Measurements from ENCODE around the gene HSPBP1. TPM values are rescaled to one million over a fixed set of nuclear protein-coding genes. Genes with fewer than 3 reads are reported as not detected.

The HSPBP1 gene
- total RNA-seq, 1 experiment from 2014 or later = 65.2 TPM

DNA sequence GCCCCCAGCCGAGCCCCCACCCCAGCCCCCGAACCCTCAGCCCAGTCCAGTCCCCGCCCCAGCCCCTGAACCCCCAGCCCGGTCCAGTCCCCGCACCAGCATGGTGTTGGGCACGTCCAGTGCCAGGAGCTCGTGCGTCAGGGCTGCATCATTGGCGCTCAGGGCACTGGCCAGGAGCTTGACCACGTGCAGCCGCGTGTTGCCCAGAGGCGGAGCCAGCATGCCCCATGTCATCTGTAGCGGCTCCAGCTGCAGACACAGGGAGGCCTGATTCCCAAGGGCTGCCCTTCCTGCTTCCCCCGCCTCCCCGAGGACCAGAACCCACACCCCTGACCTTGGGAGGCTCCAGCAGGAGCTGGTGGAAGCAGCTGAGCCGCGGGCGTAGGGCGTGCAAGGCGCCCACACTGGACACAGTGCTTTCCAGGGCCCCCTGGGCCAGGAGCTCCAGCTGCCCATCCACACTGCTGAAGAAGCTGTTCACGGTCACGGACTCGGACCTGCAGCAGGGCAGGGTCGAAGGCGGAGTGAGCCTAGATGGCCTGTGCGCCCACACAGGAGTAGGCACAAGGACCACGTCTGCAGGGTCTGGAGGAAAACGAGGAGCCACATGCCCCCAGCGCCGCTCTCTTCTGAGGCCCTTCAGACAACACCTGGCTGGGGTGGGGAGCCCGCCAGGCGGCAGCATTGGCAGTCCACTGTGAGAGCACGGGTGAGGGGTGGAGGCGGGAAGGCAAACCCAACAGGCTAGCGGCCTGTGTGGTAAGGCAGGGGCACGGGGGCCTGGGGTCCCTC, 38.6 kb downstream of the HSPBP1 start:
- Mint-ChIP-seq H3K27me3 (ENCODE audit: low read depth) (no peaks in the 10 kb centered on the region), H3K4me3 (no peak overlapping the region), H3K36me3 (peaks cover 48% of the 10 kb centered on the region), H3K27ac (no peak overlapping the region), H3K4me1 (no peaks in the 10 kb centered on the region), H3K9me3 (no peaks in the 10 kb centered on the region)
- TF ChIP-seq IRF2 (CRISPR knock-in tag; IDR thresholded peaks at IDR 0.05; ENCODE audit: borderline replicate concordance, low read depth) = no peak
- TF ChIP-seq, protein P1, sequence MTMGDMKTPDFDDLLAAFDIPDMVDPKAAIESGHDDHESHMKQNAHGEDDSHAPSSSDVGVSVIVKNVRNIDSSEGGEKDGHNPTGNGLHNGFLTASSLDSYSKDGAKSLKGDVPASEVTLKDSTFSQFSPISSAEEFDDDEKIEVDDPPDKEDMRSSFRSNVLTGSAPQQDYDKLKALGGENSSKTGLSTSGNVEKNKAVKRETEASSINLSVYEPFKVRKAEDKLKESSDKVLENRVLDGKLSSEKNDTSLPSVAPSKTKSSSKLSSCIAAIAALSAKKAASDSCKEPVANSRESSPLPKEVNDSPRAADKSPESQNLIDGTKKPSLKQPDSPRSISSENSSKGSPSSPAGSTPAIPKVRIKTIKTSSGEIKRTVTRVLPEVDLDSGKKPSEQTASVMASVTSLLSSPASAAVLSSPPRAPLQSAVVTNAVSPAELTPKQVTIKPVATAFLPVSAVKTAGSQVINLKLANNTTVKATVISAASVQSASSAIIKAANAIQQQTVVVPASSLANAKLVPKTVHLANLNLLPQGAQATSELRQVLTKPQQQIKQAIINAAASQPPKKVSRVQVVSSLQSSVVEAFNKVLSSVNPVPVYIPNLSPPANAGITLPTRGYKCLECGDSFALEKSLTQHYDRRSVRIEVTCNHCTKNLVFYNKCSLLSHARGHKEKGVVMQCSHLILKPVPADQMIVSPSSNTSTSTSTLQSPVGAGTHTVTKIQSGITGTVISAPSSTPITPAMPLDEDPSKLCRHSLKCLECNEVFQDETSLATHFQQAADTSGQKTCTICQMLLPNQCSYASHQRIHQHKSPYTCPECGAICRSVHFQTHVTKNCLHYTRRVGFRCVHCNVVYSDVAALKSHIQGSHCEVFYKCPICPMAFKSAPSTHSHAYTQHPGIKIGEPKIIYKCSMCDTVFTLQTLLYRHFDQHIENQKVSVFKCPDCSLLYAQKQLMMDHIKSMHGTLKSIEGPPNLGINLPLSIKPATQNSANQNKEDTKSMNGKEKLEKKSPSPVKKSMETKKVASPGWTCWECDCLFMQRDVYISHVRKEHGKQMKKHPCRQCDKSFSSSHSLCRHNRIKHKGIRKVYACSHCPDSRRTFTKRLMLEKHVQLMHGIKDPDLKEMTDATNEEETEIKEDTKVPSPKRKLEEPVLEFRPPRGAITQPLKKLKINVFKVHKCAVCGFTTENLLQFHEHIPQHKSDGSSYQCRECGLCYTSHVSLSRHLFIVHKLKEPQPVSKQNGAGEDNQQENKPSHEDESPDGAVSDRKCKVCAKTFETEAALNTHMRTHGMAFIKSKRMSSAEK (CRISPR knock-in tag; IDR thresholded peaks at IDR 0.05; ENCODE audit: borderline replicate concordance) = no peak
- no peak for TF ChIP-seq PRRX2 (CRISPR knock-in tag; IDR thresholded peaks at IDR 0.05)
- TF ChIP-seq, protein P2, sequence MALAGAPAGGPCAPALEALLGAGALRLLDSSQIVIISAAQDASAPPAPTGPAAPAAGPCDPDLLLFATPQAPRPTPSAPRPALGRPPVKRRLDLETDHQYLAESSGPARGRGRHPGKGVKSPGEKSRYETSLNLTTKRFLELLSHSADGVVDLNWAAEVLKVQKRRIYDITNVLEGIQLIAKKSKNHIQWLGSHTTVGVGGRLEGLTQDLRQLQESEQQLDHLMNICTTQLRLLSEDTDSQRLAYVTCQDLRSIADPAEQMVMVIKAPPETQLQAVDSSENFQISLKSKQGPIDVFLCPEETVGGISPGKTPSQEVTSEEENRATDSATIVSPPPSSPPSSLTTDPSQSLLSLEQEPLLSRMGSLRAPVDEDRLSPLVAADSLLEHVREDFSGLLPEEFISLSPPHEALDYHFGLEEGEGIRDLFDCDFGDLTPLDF (CRISPR knock-in tag; IDR thresholded peaks at IDR 0.05) = no peak
- no peak for TF ChIP-seq ZNF671 (CRISPR knock-in tag; IDR thresholded peaks at IDR 0.05)
- TF ChIP-seq, protein P3, sequence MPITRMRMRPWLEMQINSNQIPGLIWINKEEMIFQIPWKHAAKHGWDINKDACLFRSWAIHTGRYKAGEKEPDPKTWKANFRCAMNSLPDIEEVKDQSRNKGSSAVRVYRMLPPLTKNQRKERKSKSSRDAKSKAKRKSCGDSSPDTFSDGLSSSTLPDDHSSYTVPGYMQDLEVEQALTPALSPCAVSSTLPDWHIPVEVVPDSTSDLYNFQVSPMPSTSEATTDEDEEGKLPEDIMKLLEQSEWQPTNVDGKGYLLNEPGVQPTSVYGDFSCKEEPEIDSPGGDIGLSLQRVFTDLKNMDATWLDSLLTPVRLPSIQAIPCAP (CRISPR knock-in tag; IDR thresholded peaks at IDR 0.05) = no peak
- TF ChIP-seq MYBL2 (CRISPR knock-in tag; IDR thresholded peaks at IDR 0.05) = no peak
- TF ChIP-seq OVOL2 (CRISPR knock-in tag; IDR thresholded peaks at IDR 0.05; ENCODE audit: borderline replicate concordance) = no peak
- TF ChIP-seq ETV6 (CRISPR knock-in tag; IDR thresholded peaks at IDR 0.05) = no peak
- TF ChIP-seq JUN (CRISPR knock-in tag; IDR thresholded peaks at IDR 0.05) = no peak
- no peak for TF ChIP-seq SMAD4 (CRISPR knock-in tag; IDR thresholded peaks at IDR 0.05)
- ChIA-PET CTCF (no interaction called here), POLR2A (no interaction called here)
- ATAC-seq (no peak), DNase-seq (ENCODE audit: low spot score) (no peak)

DNA sequence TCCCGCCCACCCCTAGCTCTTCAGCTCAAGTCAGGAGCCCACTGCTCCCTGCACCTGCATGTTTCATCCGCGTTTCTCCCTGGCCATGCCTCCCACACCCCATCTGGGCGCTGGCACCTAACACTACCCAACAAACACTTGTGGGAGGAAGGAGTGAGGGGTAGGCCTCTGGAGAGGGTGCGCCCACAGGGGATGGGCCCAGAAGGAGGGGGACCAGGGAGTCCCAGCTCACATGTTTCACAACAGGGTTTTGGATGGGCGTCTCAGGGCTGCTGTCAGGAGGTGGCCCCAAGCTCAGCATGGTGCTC, 39.2 kb downstream of the HSPBP1 start:
- TF ChIP-seq SMAD3 (CRISPR knock-in tag; IDR thresholded peaks at IDR 0.05; ENCODE audit: borderline replicate concordance) = no peak
- TF ChIP-seq ELF4 (CRISPR knock-in tag; IDR thresholded peaks at IDR 0.05; ENCODE audit: low read depth) = no peak
- no peak for TF ChIP-seq ZNF317 (CRISPR knock-in tag; IDR thresholded peaks at IDR 0.05; ENCODE audit: borderline replicate concordance, low read depth)
- TF ChIP-seq, protein P4, sequence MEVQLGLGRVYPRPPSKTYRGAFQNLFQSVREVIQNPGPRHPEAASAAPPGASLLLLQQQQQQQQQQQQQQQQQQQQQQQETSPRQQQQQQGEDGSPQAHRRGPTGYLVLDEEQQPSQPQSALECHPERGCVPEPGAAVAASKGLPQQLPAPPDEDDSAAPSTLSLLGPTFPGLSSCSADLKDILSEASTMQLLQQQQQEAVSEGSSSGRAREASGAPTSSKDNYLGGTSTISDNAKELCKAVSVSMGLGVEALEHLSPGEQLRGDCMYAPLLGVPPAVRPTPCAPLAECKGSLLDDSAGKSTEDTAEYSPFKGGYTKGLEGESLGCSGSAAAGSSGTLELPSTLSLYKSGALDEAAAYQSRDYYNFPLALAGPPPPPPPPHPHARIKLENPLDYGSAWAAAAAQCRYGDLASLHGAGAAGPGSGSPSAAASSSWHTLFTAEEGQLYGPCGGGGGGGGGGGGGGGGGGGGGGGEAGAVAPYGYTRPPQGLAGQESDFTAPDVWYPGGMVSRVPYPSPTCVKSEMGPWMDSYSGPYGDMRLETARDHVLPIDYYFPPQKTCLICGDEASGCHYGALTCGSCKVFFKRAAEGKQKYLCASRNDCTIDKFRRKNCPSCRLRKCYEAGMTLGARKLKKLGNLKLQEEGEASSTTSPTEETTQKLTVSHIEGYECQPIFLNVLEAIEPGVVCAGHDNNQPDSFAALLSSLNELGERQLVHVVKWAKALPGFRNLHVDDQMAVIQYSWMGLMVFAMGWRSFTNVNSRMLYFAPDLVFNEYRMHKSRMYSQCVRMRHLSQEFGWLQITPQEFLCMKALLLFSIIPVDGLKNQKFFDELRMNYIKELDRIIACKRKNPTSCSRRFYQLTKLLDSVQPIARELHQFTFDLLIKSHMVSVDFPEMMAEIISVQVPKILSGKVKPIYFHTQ (CRISPR knock-in tag; IDR thresholded peaks at IDR 0.05) = no peak
- no peak for TF ChIP-seq NR2C2 (CRISPR knock-in tag; IDR thresholded peaks at IDR 0.05)
- no peak for TF ChIP-seq HMGA2 (CRISPR knock-in tag; IDR thresholded peaks at IDR 0.05)
- POLR2A ChIA-PET = no interaction called here
- H3K36me3 Mint-ChIP-seq = peaks cover 51% of the 10 kb centered on the region
- no peaks in the 10 kb centered on the region for H3K27me3 Mint-ChIP-seq (ENCODE audit: low read depth)
- no peak for ATAC-seq
- H3K4me1 Mint-ChIP-seq = no peaks in the 10 kb centered on the region
- H3K27ac Mint-ChIP-seq = no peak overlapping the region
- no peaks in the 10 kb centered on the region for H3K9me3 Mint-ChIP-seq
- CTCF ChIA-PET = no interaction called here
- no peak overlapping the region for H3K4me3 Mint-ChIP-seq
- DNase-seq (ENCODE audit: low spot score) = no peak
